ENCODE measurements around the gene BTBD19. TPM values are rescaled to one million over a fixed set of nuclear protein-coding genes. Genes with fewer than 3 reads are reported as not detected.

BTBD19 gene
- total and polyA plus RNA-seq, 2 experiments from 2014 or later: 0.98 to 1.3 TPM

DNA sequence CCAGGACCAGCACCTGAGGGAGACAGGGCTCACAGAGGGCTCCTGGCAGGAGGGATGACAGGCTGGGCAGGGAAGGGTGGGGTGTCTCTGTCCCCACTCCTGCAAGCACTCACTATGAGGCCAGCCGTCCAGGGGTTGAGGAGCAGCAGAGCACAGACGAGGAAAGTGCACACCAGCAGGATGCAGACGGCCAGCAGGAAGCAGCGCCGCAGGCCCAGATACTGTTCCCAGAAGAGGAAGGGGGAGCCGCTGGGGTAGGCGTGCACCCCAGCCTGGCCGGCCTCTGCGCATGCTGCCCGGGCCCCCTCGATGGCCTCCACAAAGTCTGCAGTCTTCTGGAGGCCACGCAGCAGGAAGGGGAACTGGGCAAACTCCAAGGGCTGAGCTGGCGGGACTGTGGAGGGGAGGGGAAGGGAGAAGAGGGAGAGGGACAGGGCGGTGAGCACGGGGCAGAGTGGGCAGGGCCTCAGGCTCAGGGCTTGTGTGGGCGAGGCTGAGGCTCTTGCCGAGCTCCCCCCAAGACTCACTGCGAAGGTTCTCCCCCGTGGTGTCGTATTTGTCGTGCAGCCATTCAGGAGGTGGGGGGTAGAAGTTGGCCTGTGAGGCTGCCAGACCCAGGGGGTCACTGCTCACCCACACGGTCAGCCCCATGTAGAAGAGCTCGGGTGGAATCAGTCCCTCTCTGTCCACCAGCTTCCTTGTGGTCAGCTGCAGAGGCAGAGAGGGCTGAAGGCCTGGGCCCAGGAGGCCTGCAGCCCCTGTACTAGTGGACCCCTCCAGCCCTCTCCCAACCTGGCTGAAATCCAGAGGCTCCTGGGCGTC lies 18.3 kb downstream of the BTBD19 start:
- peak in 1 of 2 donors; percentile 84 for DNase-seq (ENCODE audit: low read depth in 1 of 2, low spot score in 1 of 2)

DNA sequence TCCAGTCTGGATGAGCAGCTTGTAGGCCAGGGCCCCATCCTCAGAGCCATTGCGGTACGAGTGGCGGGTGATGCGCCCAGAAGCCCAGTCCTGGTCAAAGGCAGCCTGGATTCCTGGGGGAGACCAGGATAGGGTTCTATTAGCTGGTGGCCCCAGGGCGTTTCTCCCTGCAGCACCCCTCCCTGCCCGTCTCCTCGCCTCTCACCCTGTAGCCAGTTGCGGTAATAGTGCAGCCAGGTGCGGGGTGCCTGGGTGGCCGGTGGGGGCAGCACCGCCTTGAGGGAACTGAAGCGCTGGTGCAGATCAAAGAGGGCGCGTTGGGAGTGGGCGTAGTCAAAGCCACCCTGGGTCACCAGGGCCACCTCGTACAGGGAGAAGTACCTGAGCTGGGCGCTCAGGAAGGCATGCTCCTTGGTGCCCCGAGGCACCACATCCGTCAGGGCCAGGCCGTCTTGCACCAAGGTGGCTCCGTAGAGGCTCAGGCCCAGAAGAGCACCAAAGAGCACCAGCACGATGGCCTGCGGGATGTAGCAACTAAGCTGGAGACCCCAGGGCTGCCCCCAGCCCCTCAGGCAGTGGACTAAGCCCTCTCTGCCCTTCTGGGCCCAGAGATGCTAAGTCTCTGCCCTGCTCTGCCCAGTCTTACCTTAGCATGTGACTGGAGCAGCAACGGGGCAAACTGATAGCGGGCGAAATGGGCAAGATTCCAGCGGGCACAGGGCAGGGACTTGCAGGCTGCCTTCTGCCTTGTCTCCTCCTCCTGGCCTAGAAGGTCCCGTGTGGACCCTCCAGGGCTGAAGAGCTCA lies 19.1 kb downstream of the BTBD19 start:
- Histone ChIP-seq H3K27me3 (no peaks in the 10 kb centered on the region), H3K4me1 (ENCODE audit: low read depth) (peaks cover 7% of the 10 kb centered on the region), H3K36me3 (no peaks in the 10 kb centered on the region), H3K4me3 (no peak overlapping the region), H3K27ac (no peak overlapping the region), H3K9me3 (ENCODE audit: low read depth) (no peaks in the 10 kb centered on the region)
- TF ChIP-seq, protein P1, sequence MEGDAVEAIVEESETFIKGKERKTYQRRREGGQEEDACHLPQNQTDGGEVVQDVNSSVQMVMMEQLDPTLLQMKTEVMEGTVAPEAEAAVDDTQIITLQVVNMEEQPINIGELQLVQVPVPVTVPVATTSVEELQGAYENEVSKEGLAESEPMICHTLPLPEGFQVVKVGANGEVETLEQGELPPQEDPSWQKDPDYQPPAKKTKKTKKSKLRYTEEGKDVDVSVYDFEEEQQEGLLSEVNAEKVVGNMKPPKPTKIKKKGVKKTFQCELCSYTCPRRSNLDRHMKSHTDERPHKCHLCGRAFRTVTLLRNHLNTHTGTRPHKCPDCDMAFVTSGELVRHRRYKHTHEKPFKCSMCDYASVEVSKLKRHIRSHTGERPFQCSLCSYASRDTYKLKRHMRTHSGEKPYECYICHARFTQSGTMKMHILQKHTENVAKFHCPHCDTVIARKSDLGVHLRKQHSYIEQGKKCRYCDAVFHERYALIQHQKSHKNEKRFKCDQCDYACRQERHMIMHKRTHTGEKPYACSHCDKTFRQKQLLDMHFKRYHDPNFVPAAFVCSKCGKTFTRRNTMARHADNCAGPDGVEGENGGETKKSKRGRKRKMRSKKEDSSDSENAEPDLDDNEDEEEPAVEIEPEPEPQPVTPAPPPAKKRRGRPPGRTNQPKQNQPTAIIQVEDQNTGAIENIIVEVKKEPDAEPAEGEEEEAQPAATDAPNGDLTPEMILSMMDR (IDR thresholded peaks at IDR 0.05; ENCODE audit: low read depth, low read length): no peak
- DNase-seq (ENCODE audit: low read depth in 1 of 2, low spot score in 1 of 2): no peak

More for the DNA sequence above, 18.3 kb downstream of the BTBD19 start:
- H3K27ac ChIP-seq: no peak overlapping the region
- no peaks in the 10 kb centered on the region for H3K9me3 ChIP-seq (ENCODE audit: low read depth)
- no peaks in the 10 kb centered on the region for H3K36me3 ChIP-seq
- TF ChIP-seq, protein P1 (IDR thresholded peaks at IDR 0.05; ENCODE audit: low read depth, low read length): no peak
- no peaks in the 10 kb centered on the region for H3K27me3 ChIP-seq
- no peak overlapping the region for H3K4me3 ChIP-seq
- H3K4me1 ChIP-seq (ENCODE audit: low read depth): peaks cover 7% of the 10 kb centered on the region

DNA sequence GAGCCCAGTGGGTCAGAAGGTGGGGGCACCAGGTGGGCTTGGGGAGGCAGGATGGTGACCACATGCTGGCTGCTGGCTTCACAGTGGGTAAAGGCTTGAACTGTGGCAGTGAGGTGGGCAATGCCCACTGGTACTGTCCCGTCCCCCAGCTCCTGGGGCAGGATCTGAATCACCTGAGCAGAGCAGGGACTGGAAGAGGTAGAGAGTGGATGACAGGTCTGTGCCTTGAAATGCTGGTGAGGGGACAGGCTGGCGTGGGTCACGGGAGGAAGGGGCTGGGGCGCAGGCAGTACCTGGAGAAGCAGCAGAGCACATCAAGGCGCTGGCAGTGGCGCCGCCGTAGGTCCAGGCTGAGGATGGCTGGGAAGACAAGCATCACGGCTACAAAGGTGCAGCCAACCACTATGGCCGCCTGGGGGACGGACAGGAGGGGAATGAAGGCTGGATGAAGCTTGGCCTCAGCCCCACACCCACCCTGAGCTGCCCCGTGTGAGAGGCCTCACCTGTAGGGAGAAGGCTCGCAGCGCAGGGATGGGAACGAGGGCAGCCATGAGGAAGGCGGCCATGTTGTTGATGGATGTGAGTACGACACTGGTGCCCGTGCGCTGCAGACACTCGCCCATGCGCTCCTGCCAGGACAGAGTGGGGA lies 19.8 kb downstream of the BTBD19 start:
- TF ChIP-seq, protein P1 (IDR thresholded peaks at IDR 0.05; ENCODE audit: low read depth, low read length): no peak
- H3K27me3 ChIP-seq: no peaks in the 10 kb centered on the region
- no peak for DNase-seq (ENCODE audit: low read depth in 1 of 2, low spot score in 1 of 2)
- H3K9me3 ChIP-seq (ENCODE audit: low read depth): no peaks in the 10 kb centered on the region
- no peak overlapping the region for H3K4me3 ChIP-seq
- H3K27ac ChIP-seq: no peak overlapping the region
- H3K36me3 ChIP-seq: no peaks in the 10 kb centered on the region
- peaks cover 7% of the 10 kb centered on the region for H3K4me1 ChIP-seq (ENCODE audit: low read depth)

DNA sequence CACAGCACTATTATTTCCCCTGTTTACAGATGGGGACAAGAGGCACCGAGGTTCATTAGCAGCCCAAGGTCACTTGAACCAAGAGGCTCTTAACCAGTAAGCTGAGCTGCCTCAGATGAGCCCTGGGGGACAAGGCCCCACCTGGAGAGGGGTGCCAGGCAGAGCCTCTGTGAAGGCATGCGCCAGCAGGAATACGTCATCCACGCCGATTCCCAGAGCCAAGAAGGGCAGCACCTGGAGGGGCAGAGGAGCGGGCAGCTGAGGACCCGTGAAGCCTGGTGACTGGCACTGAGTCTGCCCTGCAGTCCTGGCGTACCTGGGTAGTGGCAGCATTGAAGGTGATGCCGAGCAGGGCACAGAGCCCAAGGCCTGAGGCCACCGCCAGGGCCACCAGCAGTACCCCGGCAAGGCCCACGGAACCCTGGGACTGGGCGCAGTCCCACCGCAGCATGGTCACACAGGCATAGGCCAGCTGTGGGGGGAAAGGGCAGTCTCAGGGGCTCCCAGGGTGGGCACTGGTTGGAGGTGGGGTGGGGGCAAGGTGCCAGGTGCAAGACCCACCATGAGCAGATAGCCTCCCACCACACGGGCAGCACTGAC lies 20.6 kb downstream of the BTBD19 start:
- TF ChIP-seq, protein P1 (IDR thresholded peaks at IDR 0.05; ENCODE audit: low read depth, low read length): no peak

More for the DNA sequence above, 20.6 kb downstream of the BTBD19 start:
- Histone ChIP-seq H3K36me3 (no peaks in the 10 kb centered on the region), H3K4me1 (ENCODE audit: low read depth) (peaks cover 7% of the 10 kb centered on the region), H3K27ac (no peak overlapping the region), H3K27me3 (no peaks in the 10 kb centered on the region), H3K9me3 (ENCODE audit: low read depth) (no peaks in the 10 kb centered on the region), H3K4me3 (no peak overlapping the region)
- no peak for DNase-seq (ENCODE audit: low read depth in 1 of 2, low spot score in 1 of 2)
